Hematopoietic multipotent progenitor cell treated with erythropoietin and hydrocortisone succinate and interleukin-3 and kit ligand, for 17 days (in vitro differentiated cells): ENCODE measurements around the gene KCTD20.
"Not testable (repeated sequence)": the region's sequence is repeated elsewhere in the genome, so short reads cannot be mapped to it uniquely, and the experiment has no call there.

ENCODE experiments used
- DNase-seq: peaks from one replicate; pipeline ENCODE4 v3.0.0-alpha.2; 2015; ENCODE audit warnings: low spot score

KCTD20 gene

GRCh38 chr6:36442671-36443470 is at the start of gene KCTD20, which contains the start of gene PXT1:
Gene KCTD20 (plus strand): TSS chr6:36443000. CDS start chr6:36470098, 27,098 bp downstream.
Gene PXT1 (minus strand): TSS chr6:36442854. CDS start chr6:36426082, 16,772 bp downstream.
- DNase-seq, result peak; percentile 93

GRCh38 chr6:36399970-36400369 is 42.8 kb upstream of the KCTD20 start:
- DNase-seq, result no peak

DNA sequence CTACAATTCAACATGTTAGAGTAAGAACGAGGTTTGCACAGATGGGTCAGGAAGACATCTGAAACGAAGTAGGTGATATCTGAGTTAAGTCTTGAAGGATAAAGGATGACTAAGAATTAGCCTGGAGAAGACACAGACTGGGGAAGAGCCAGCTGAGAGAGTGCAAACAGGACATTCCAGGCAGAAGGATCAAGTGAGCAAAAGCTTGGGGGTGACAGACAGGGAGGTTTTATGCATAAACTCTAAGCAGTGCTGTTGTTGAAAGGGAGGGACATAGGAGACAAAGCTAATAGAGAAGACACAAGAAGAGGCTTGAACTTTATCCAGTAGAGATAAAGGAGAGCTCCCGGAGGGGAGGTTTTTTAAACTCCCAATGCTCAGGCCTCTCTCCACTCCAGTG is 40.3 kb upstream of the KCTD20 start:
- no peak for DNase-seq

GRCh38 chr6:36404164-36404563 is 38.6 kb upstream of the KCTD20 start:
- no peak for DNase-seq

GRCh38 chr6:36409718-36410117 is 33.1 kb upstream of the KCTD20 start:
- not testable (repeated sequence) for DNase-seq

- no peak for DNase-seq
These were observed 29.0 kb upstream of the KCTD20 start for GRCh38 chr6:36413489-36414480.

DNA sequence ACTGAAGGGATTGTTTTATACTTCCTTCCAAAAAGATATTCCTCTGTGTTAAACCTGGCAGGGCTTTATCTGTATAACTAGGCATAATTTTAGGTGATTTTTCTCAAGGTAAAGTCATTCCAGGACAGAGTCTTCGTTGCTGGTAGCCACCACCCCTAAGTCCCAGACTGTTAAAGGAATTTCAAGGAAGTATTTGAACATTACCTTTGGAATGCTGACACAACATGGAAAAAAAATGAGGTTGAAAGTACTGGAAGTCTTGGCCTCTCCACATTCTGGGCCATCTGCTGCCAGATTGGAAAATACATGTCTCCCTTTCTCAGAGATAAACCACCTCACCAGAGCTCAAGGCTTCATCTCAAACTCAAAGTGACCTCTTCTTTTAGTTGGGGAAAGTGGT is 28.3 kb upstream of the KCTD20 start:
- no peak for DNase-seq

DNA sequence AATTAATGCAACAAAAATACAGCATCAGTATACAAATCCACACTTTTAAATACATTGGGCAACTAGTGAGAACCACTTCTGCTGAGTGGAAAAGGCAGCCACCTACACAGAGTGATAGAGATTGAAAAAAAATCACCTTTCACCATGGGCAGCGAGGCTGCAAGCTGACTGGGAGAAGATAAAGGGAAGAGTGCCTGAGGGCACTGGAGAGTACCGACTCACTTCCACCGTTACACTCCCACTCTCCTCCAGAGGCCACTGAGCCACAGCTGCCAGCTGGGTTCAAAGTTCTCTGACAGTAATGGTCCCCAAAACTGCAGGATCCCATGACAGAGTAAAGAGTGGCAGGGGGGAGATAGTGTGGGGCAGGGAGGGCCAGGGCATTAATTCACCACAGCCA is 24.2 kb upstream of the KCTD20 start:
- no peak for DNase-seq

- DNase-seq, result no peak
These were observed 23.5 kb upstream of the KCTD20 start for GRCh38 chr6:36419310-36419709.

DNA sequence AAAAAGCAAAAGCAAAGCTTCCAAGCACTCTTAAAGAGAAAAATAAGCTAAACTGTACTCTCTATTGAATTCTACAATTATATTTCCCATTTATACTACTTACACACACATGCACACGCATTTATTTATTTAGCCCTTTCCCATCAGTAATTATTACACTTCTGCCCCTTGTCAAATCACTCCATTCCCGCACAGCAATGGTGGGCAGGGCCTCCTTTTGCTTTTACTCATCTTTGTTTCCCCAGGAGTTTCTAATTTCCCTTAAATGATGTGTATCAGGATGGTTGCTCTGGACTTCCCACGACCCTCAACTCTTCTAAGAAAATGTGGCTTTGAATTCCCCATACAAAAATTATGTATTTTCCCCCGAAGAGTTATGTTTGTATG is 20.1 kb upstream of the KCTD20 start:
- DNase-seq, result no peak

DNA sequence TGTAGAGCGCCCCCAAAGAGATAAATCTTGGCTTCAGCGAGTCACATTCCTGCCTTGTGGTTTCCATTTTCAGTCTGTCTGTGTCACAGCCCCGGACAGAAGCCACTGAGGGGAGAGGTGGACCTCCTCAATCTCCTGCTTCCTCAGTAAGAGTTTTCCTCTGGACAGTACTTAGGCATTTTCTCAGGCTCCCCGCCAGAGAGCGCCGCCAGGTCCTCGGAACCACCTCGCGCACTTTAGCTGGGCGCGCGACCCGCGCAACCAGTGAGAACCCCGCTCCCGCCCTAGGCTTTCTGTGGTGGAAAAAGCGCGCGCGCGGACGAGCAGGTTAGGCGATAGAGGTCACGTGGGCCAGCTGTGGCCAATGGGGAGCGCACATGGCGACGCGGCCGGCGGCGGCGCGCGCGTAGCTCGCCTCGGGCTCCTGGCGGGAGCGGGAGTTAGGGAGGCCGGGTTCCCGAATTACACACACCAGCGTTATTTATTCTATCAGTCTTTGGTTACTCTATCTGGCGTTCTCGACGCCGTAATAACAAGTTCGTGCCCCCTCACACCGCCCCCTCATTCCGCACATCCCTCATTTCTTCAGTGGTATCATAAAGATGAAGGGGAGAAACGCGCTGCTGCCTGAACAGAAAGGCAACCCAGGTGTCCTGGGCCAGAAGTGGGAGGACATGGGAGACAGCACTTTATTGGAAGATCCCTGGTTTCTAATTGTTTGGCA is 19.5 kb upstream of the KCTD20 start:
- peak; percentile 96 for DNase-seq

DNA sequence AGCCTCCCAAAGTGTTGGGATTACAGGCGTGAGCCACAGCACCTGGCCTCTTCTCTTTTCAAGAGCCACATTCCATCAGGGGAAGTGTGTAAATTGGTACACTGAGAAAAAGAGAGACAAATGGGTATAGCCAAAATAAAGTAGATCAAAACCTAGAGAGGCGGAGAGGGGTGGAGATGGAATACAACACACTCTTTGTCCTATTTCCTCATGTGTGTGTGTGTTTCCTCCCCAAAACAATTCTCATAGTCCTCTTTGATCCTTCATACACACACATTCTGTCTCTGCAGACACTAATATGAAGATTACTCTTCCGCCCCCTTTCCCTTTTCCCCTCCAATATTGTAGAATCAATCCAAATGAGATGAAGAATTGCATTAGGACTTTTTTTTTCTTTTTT is 16.2 kb upstream of the KCTD20 start:
- no peak for DNase-seq

DNA sequence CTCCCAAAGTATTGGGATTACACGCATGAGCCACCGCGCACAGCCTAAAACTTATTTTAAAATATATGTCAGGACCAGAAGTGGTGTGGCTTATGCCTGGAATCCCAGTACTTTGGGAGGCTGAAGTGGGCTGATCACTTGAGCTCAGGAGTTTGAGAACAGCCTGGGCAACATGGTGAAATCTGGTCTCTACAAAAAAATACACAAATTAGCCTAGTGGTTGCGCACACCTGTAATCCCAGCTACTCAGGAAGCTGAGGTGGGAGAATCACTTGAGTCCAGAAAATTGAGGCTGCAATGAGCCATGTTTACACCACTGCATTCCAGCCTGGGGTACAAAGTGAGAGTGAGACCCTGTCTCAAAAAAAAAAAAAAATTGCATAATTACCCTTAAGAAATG is 13.9 kb upstream of the KCTD20 start:
- peak; percentile 29 for DNase-seq

- DNase-seq, result no peak
These were observed 12.4 kb upstream of the KCTD20 start for GRCh38 chr6:36430351-36430750.

- DNase-seq, result no peak
These were observed 11.6 kb upstream of the KCTD20 start for GRCh38 chr6:36431197-36431596.

DNA sequence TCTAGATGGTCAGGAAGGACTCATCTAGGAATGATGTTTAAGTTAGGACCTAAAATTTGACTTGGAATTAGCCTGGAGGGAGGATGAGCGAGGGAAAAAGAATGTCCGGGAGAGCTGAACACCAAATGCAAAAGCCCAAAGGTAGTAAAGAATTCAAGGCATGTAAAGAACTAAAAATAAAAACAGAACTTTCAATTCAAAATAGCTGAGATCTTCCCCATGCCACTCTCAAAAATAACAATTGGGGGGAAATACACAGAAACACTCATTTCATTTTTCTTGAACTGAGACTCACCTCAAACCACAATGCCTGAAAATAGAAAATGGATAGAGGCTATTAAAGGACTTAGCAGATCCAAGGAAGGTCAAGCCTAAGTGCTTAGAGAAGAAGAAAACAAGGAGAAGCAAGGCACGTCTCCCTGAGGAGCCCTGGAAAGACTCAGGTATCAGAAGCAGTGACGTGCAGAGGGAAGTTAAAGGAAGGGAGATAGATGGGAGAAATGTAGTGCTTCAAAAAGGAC is 10.6 kb upstream of the KCTD20 start:
- no peak for DNase-seq

DNA sequence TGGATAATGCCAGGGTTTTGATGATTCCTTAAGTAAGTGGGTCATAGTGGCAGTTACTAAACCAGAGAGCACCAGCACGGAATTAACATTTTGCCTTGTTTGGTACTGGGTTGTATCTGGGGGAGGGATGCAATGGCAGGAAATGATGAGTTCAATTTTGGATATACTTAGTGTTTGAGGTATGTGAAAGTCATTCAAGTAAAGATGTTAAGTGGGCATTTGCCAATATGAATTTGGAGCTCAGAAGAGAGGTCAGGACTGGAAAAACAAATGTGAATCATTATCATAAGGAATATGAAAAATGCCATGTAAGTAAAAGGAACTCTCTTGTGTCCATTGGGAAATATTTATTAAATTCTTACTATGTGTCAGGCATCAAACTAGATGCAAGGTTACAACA is 6.3 kb upstream of the KCTD20 start:
- DNase-seq, result no peak

DNA sequence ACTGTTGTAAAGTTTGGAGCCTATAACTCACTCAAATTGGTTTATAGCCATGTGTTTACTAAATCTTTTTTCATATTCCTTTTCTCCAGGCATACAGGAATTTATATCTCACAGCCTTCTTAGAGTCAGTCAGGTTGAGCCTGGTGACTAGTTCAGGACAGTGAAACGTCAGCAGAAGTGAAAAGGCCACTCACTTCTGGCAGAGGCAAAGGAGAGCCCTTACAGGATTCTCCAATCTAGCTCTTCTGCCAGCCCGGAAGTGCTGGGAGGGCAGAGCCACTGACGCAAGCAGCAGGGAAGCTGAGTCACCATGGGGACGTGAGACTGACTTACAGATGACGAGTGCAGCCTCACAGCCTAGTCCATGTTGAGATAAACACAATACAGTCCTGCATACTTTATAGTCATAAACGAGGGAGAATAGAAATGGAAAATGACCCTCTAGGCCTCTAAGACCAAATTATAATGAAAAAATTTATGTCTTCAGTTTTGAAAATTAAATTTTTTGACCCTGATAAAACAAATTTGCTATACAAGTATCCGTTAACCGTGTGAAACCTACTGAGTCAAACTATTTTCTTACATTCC is 1.4 kb upstream of the KCTD20 start:
- DNase-seq, result peak; percentile 98

DNA sequence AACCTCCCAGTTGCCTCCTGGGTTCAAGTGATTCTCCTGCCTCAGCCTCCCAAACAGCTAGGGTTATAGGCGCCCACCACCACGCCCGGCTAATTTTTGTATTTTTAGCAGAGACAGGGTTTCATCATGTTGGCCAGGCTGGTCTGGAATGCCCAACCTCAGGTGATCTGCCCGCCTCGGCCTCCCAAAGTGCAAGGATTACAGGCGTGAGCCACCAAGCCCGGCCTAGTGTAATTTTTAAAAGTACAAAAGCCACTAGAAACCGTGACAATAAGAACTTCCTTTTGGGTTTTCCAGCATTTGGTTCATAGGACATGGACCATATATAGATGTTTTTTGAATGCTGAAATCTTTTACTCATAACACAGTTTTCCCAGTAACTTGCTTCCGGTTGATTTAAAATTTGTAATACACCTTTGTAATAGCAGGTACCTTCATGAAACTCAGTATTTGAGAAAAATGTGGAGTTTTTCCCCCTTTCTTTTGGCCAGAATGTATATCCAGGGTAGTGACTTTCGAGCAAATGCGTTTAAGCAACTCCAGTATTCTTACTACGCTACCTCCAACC is 613 bp upstream of the KCTD20 start:
- no peak for DNase-seq

GRCh38 chr6:36443471-36444428 is 950 bp downstream of the KCTD20 start:
- peak; percentile 81 for DNase-seq
